ENCODE results near the gene NEURL1.

The NEURL1 gene

DNA sequence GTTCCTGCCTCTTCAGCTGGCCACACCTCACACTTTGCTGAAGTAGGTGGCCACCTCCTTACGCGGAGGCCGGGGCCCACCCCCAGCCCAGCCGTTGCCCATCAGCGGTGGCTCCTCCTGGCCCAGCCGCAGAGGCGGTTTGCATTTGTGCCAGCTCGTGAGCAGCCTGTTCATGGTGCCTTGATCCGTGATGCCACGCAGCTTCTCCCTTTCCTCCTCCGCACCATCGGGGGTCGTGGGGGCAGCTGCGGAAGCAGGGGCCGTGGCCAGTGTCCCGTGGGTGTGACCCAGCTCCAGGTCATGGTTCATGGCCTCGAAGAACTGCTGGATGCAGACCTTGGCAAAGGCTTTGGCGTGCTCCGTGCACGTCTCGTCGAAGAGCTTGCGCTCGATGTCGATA lies 38.3 kb upstream of the NEURL1 start:
- no peak overlapping the region for H3K4me3 ChIP-seq (ENCODE audit: low read depth, low read length)
- TF ChIP-seq, protein P1, sequence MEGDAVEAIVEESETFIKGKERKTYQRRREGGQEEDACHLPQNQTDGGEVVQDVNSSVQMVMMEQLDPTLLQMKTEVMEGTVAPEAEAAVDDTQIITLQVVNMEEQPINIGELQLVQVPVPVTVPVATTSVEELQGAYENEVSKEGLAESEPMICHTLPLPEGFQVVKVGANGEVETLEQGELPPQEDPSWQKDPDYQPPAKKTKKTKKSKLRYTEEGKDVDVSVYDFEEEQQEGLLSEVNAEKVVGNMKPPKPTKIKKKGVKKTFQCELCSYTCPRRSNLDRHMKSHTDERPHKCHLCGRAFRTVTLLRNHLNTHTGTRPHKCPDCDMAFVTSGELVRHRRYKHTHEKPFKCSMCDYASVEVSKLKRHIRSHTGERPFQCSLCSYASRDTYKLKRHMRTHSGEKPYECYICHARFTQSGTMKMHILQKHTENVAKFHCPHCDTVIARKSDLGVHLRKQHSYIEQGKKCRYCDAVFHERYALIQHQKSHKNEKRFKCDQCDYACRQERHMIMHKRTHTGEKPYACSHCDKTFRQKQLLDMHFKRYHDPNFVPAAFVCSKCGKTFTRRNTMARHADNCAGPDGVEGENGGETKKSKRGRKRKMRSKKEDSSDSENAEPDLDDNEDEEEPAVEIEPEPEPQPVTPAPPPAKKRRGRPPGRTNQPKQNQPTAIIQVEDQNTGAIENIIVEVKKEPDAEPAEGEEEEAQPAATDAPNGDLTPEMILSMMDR (IDR thresholded peaks at IDR 0.05; ENCODE audit: borderline replicate concordance, insufficient read depth, low read depth, low read length) = no peak

GRCh38 chr10:103456074-103456660 lies 37.3 kb upstream of the NEURL1 start:
- H3K4me3 ChIP-seq (ENCODE audit: low read depth, low read length) = no peak overlapping the region
- TF ChIP-seq, protein P1 (IDR thresholded peaks at IDR 0.05; ENCODE audit: borderline replicate concordance, insufficient read depth, low read depth, low read length) = no peak

DNA sequence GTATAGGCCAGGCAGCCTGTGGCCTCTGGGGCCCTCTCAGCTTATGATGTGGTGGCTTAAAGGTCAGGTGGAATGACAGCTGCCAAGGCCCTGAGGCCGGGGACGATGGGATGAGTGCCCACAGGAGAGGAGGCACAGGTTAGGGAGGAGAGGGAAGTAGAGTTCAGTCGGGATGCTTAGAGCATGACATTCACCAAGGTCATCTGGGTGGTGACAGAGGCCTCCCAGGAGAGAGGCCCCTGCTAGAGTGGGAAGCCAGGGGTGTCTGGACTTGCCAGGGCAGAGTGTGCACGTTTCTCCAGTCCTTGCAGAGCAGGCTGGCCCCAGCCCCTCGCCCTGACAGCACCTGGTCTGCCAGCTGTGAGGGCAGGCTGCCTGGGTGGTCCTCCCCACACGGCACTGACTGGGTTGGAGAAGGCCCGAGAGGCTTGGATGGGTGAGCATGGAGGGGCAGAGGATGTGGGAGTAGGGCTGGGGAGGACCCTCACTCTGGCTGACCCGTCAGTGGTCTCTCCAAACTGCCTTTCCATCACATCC lies 36.3 kb upstream of the NEURL1 start:
- TF ChIP-seq, protein P1 (IDR thresholded peaks at IDR 0.05; ENCODE audit: borderline replicate concordance, insufficient read depth, low read depth, low read length) = no peak
- H3K4me3 ChIP-seq (ENCODE audit: low read depth, low read length) = no peak overlapping the region

DNA sequence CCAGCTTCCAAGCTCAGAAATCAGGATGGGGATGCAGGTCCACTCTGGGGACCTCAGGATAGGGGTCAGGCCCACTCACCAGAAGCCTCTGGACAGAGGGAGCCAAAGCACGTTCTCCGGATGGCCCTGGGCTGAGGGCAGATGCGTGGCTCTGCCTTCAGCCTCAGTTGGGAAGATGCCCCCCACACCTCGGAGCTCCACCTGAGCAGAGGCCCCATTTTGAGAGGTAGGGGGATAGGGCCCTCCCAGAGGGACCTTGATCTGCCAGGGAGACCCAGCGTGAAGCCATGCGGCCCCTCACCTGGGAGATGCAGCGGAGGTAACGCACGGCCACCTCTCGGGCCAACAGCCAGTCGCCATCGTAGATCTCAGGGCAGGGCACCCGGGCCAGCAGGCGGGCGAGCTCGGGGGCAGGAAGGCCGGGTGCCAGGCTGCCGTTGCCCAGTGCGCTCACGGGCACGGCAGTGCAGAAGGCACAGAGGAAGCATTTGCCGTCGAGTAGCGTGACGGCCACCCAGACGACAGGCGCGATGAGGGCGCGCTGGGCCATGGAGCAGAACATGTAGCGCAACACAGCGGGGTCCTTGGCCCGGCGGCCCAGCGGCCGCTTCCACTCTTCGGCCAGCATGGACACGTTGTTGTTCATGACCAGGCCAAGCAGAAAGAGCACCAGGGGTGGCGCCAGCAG lies 35.5 kb upstream of the NEURL1 start:
- H3K4me3 ChIP-seq (ENCODE audit: low read depth, low read length) = no peak overlapping the region

GRCh38 chr10:103458720-103459119 lies 34.8 kb upstream of the NEURL1 start, which contains the start of gene CALHM1:
Gene CALHM1 (minus strand): TSS chr10:103458900. CDS start chr10:103458751, 149 bp downstream.
- H3K4me3 ChIP-seq (ENCODE audit: low read depth, low read length) = no peak within 1 kb of the TSS
- TF ChIP-seq, protein P1 (IDR thresholded peaks at IDR 0.05; ENCODE audit: borderline replicate concordance, insufficient read depth, low read depth, low read length) = no peak

More for the DNA sequence above, 35.5 kb upstream of the NEURL1 start:
- TF ChIP-seq, protein P1 (IDR thresholded peaks at IDR 0.05; ENCODE audit: borderline replicate concordance, insufficient read depth, low read depth, low read length) = no peak

- TF ChIP-seq, protein P1 (IDR thresholded peaks at IDR 0.05; ENCODE audit: borderline replicate concordance, insufficient read depth, low read depth, low read length) = no peak
- no peak overlapping the region for H3K4me3 ChIP-seq (ENCODE audit: low read depth, low read length)
Observed at GRCh38 chr10:103459615-103460014, 33.9 kb upstream of the NEURL1 start.

- TF ChIP-seq, protein P1 (IDR thresholded peaks at IDR 0.05; ENCODE audit: borderline replicate concordance, insufficient read depth, low read depth, low read length) = no peak
- no peak overlapping the region for H3K4me3 ChIP-seq (ENCODE audit: low read depth, low read length)
Observed at GRCh38 chr10:103463499-103463898, 30.0 kb upstream of the NEURL1 start.
